Panc1 (cell line): ENCODE measurements around the gene OR2M3. TPM values are rescaled to one million over a fixed set of nuclear protein-coding genes. Genes with fewer than 3 reads are reported as not detected.

Experiments
- ATAC-seq: fragments of 200-7000 bp; cut with Tn5 transposase; 2 replicates; pipeline ENCODE4 v1.9.1; 2020; ENCODE audit warnings: mild to moderate bottlenecking, moderate library complexity
- BruUV-seq: library from RNA; stranded (reverse); fragments of 400-500 nt; replicated peaks from 2 replicates; lab custom pipeline; 2021; lab: Mats Ljungman, UMichigan
- CTCF ChIA-PET: fragments of 300-600 bp; sonication (Branson Sonifier 250); formaldehyde crosslinking; loops from one replicate; lab custom pipeline; 2022; ENCODE audit warnings: antibody characterized with exemption; lab: Charles Lee
- POLR2A ChIA-PET: fragments of 300-600 bp; sonication (Branson Sonifier 250); formaldehyde crosslinking; loops from one replicate; lab custom pipeline; 2022; ENCODE audit warnings: antibody characterized with exemption; lab: Charles Lee
- DNase-seq: peaks from one replicate; pipeline ENCODE4 v3.0.0-alpha.2; 2010; ENCODE audit warnings: low read depth, low spot score
- H3K27ac ChIP-seq: 2 replicates; pipeline ENCODE4 v1.5.1; 2011; ENCODE audit warnings: mild to moderate bottlenecking, low read length, inconsistent platforms
- H3K27me3 ChIP-seq: fragments of 200-500 bp; sonication (Bioruptor generic); 2 replicates; pipeline ENCODE4 v1.6.0; 2014; ENCODE audit warnings: low read length, inconsistent platforms; ENCODE audit not compliant: control insufficient read depth, insufficient read depth
- H3K36me3 ChIP-seq: fragments of 200-500 bp; sonication (Bioruptor generic); 2 replicates; pipeline ENCODE4 v1.5.1; 2014; ENCODE audit warnings: inconsistent platforms, mild to moderate bottlenecking, low read length, moderate library complexity; ENCODE audit not compliant: control insufficient read depth, insufficient read depth
- H3K4me1 ChIP-seq: 2 replicates; pipeline ENCODE4 v1.5.1; 2011; ENCODE audit warnings: inconsistent platforms, mild to moderate bottlenecking, low read length, moderate library complexity; ENCODE audit not compliant: control insufficient read depth, insufficient read depth
- H3K4me3 ChIP-seq, 2 experiments: 2 replicates each; pipeline ENCODE4 v1.5.1; 2011 to 2012; ENCODE audit warnings: low read depth in 2 of 2, low read length in 2 of 2, mild to moderate bottlenecking in 2 of 2, inconsistent platforms in 1 of 2, moderate library complexity in 1 of 2
- H3K9me3 ChIP-seq: fragments of 200-500 bp; sonication (Bioruptor generic); 2 replicates; pipeline ENCODE4 v1.5.1; 2014; ENCODE audit warnings: low read depth, mild to moderate bottlenecking, inconsistent platforms, low read length, moderate library complexity; ENCODE audit not compliant: control insufficient read depth, insufficient read depth
- POLR2AphosphoS5 ChIP-seq: IDR thresholded peaks from 2 replicates; pipeline ENCODE4 v1.6.1; 2012; ENCODE audit warnings: mild to moderate bottlenecking, low read depth, low read length, moderate library complexity
- SIN3A ChIP-seq: IDR thresholded peaks from 2 replicates; pipeline ENCODE4 v1.6.1; 2012; ENCODE audit warnings: low read depth, mild to moderate bottlenecking, low read length, moderate library complexity, borderline replicate concordance; ENCODE audit not compliant: insufficient read depth
- TCF7L2 ChIP-seq: IDR thresholded peaks from 2 replicates; pipeline ENCODE4 v1.6.1; 2011; ENCODE audit warnings: mild to moderate bottlenecking, low read depth, low read length, inconsistent platforms
- in situ Hi-C: cut with HindIII; loops from 2 replicates; pipeline ENCODE4 v1.10.0; 2016; ENCODE audit warnings: low sequenced_read_pairs, low pct_unique_long_range_greater_than_20kb
- intact Hi-C: fragments of 100-400 bp; cut with micrococcal nuclease; formaldehyde crosslinking; loops from one replicate; pipeline ENCODE4 v1.10.0; 2022; ENCODE audit not compliant: unreplicated experiment
- total RNA-seq: library from RNA; stranded (reverse); gene quantifications from one replicate; pipeline ENCODE4 v1.2.1, GENCODE V29; 2021; ENCODE audit not compliant: unreplicated experiment
- TF ChIP-seq, protein P1 (sequence below): fragments of 450-650 bp; IDR thresholded peaks from 2 replicates; pipeline ENCODE4 v1.5.1; 2017; ENCODE audit warnings: mild to moderate bottlenecking
- TF ChIP-seq, protein P2 (sequence below), 2 experiments: IDR thresholded peaks; 2 replicates each; pipeline ENCODE4 v1.6.1; 2011 to 2012; ENCODE audit warnings: low read depth in 2 of 2, control low read depth in 1 of 2, low read length in 1 of 2, mild to moderate bottlenecking in 1 of 2, moderate library complexity in 1 of 2; ENCODE audit not compliant: insufficient read depth in 1 of 2

Gene OR2M3
- total RNA-seq, 1 experiment from 2014 or later: not detected

DNA sequence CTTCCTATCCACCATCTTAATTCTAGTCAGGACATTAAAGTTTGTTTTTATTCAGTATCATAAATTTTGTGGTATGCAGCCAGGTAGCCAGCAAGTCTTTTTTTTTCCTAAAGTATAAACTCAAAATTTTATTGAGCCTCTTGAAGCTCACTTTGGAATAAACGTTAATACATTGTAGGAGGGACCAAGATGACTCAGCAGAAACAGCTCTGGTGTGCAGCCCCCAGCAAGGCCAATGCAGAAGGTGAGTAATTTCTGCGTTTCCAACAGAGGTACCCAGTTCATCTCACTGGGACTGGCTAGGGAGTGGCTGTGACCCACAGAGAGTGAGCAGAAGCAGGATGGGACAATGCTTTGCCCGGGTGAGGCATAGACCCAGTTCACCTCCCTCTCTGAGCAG lies 9.7 kb upstream of the OR2M3 start:
- POLR2A ChIA-PET: no interaction called here
- DNase-seq (no peak), ATAC-seq (no peak)
- Histone ChIP-seq H3K9me3 (no peaks in the 10 kb centered on the region), H3K27ac (no peak overlapping the region), H3K27me3 (no peaks in the 10 kb centered on the region), H3K36me3 (no peaks in the 10 kb centered on the region), H3K4me3 (no peak overlapping the region), H3K4me1 (no peaks in the 10 kb centered on the region)
- intact Hi-C loops (no loop called here), in situ Hi-C loops (no loop called here)
- CTCF ChIA-PET: no interaction called here
- TF ChIP-seq POLR2AphosphoS5: no peak
- TF ChIP-seq, protein P1, sequence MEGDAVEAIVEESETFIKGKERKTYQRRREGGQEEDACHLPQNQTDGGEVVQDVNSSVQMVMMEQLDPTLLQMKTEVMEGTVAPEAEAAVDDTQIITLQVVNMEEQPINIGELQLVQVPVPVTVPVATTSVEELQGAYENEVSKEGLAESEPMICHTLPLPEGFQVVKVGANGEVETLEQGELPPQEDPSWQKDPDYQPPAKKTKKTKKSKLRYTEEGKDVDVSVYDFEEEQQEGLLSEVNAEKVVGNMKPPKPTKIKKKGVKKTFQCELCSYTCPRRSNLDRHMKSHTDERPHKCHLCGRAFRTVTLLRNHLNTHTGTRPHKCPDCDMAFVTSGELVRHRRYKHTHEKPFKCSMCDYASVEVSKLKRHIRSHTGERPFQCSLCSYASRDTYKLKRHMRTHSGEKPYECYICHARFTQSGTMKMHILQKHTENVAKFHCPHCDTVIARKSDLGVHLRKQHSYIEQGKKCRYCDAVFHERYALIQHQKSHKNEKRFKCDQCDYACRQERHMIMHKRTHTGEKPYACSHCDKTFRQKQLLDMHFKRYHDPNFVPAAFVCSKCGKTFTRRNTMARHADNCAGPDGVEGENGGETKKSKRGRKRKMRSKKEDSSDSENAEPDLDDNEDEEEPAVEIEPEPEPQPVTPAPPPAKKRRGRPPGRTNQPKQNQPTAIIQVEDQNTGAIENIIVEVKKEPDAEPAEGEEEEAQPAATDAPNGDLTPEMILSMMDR: no peak
- no peak for TF ChIP-seq TCF7L2
- no peak for TF ChIP-seq SIN3A
- TF ChIP-seq, protein P2, sequence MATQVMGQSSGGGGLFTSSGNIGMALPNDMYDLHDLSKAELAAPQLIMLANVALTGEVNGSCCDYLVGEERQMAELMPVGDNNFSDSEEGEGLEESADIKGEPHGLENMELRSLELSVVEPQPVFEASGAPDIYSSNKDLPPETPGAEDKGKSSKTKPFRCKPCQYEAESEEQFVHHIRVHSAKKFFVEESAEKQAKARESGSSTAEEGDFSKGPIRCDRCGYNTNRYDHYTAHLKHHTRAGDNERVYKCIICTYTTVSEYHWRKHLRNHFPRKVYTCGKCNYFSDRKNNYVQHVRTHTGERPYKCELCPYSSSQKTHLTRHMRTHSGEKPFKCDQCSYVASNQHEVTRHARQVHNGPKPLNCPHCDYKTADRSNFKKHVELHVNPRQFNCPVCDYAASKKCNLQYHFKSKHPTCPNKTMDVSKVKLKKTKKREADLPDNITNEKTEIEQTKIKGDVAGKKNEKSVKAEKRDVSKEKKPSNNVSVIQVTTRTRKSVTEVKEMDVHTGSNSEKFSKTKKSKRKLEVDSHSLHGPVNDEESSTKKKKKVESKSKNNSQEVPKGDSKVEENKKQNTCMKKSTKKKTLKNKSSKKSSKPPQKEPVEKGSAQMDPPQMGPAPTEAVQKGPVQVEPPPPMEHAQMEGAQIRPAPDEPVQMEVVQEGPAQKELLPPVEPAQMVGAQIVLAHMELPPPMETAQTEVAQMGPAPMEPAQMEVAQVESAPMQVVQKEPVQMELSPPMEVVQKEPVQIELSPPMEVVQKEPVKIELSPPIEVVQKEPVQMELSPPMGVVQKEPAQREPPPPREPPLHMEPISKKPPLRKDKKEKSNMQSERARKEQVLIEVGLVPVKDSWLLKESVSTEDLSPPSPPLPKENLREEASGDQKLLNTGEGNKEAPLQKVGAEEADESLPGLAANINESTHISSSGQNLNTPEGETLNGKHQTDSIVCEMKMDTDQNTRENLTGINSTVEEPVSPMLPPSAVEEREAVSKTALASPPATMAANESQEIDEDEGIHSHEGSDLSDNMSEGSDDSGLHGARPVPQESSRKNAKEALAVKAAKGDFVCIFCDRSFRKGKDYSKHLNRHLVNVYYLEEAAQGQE (IDR thresholded peaks at IDR 0.05; ENCODE audit: insufficient read depth in 1 of 2, low read depth in 2 of 2, low read length in 1 of 2): no peak
- no TSS peak for BruUV-seq

DNA sequence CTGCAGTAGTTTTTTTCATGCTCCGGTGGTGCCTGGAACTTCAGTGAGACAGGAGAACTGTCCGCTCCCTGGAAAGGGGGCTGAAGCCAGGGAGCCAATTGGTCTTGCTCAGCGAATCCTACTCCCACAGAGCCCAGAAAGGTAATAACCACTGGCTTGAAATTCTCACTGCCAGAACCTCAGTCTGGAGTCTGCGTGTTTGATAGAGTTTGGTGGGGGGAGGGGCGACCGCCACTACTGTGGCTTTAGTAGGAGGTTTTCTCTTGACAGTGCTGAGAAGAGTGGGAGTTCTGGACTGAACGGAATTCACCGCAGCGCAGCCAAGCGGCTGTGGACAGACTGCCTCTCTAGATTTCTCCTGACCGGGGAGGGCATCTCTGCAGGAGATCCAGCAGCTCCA lies 8.0 kb upstream of the OR2M3 start:
- H3K4me3 ChIP-seq: no peak overlapping the region
- in situ Hi-C loops: no loop called here
- ChIA-PET CTCF (no interaction called here), POLR2A (no interaction called here)
- ATAC-seq (no peak), DNase-seq (no peak)
- no peaks in the 10 kb centered on the region for H3K36me3 ChIP-seq
- no peaks in the 10 kb centered on the region for H3K9me3 ChIP-seq
- TF ChIP-seq POLR2AphosphoS5 (no peak), SIN3A (no peak), TCF7L2 (no peak)
- TF ChIP-seq, protein P2 (IDR thresholded peaks at IDR 0.05; ENCODE audit: insufficient read depth in 1 of 2, low read depth in 2 of 2, low read length in 1 of 2): no peak
- TF ChIP-seq, protein P1: no peak
- BruUV-seq: no TSS peak
- no peak overlapping the region for H3K27ac ChIP-seq
- H3K27me3 ChIP-seq: no peaks in the 10 kb centered on the region
- intact Hi-C loops: no loop called here
- no peaks in the 10 kb centered on the region for H3K4me1 ChIP-seq
